Brain microvascular endothelial cell (primary cell): ENCODE data around the gene NRCAM.

Experiments
- DNase-seq: peaks from one replicate; pipeline ENCODE4 v3.0.0-alpha.2; 2020
- H3K27ac ChIP-seq: fragments of 250-450 bp; sonication (Bioruptor Pico); 2 replicates; pipeline ENCODE4 v1.5.1; 2020; ENCODE audit warnings: mild to moderate bottlenecking, moderate library complexity
- H3K27me3 ChIP-seq: fragments of 250-450 bp; sonication (Bioruptor Pico); replicated peaks from 2 replicates; pipeline ENCODE4 v1.5.1; 2020; ENCODE audit warnings: mild to moderate bottlenecking
- H3K36me3 ChIP-seq: fragments of 250-450 bp; sonication (Bioruptor Pico); replicated peaks from 2 replicates; pipeline ENCODE4 v1.5.1; 2020; ENCODE audit warnings: mild to moderate bottlenecking
- H3K4me3 ChIP-seq: 2 replicates; pipeline ENCODE4 v1.5.1; 2011; ENCODE audit warnings: low read depth, mild to moderate bottlenecking, control low read depth, low read length, moderate library complexity
- CTCF ChIP-seq: IDR thresholded peaks from 2 replicates; pipeline ENCODE4 v1.5.1; 2011; ENCODE audit warnings: low read depth, mild to moderate bottlenecking, moderate library complexity, low read length, control low read depth, inconsistent platforms; ENCODE audit errors: missing control alignments
- in situ Hi-C: cut with HindIII; loops from 2 replicates; pipeline ENCODE4 v1.10.0; 2017; ENCODE audit warnings: low sequenced_read_pairs, low pct_ligation_motif_present

NRCAM gene

GRCh38 chr7:108254259-108254658, 202.0 kb downstream of the NRCAM start:
- Histone ChIP-seq H3K4me3 (no peak overlapping the region), H3K36me3 (no peaks in the 10 kb centered on the region), H3K27me3 (no peaks in the 10 kb centered on the region), H3K27ac (no peak overlapping the region)
- in situ Hi-C loops = no loop called here
- DNase-seq = no peak
- no peak for TF ChIP-seq CTCF

- no peak overlapping the region for H3K4me3 ChIP-seq
- in situ Hi-C loops = no loop called here
- H3K36me3 ChIP-seq = no peaks in the 10 kb centered on the region
- no peak overlapping the region for H3K27ac ChIP-seq
- peak; percentile 54 for DNase-seq
- no peak for TF ChIP-seq CTCF
- no peaks in the 10 kb centered on the region for H3K27me3 ChIP-seq
Measured at GRCh38 chr7:108253275-108254044, 202.8 kb downstream of the NRCAM start.

DNA sequence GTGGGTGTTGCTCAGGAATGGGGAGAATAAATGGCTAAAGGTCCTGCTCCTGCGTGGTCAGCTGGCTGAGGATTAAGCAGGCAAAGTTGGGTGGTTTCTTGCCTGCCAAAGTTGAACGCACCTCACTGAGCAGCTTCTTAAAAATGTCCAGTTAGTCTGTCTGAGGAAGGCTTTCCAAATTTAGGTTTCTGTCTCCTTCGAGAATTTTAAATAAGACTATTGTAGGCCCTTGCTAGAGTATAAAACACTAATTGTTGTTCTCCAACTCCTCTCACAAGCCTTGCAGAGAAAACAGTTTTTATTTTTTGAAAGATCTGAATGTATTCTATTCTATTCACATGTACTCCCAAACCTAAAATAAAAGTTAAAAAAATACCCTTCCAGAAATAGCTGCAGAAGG, 204.1 kb downstream of the NRCAM start:
- no peak overlapping the region for H3K4me3 ChIP-seq
- in situ Hi-C loops = no loop called here

DNA sequence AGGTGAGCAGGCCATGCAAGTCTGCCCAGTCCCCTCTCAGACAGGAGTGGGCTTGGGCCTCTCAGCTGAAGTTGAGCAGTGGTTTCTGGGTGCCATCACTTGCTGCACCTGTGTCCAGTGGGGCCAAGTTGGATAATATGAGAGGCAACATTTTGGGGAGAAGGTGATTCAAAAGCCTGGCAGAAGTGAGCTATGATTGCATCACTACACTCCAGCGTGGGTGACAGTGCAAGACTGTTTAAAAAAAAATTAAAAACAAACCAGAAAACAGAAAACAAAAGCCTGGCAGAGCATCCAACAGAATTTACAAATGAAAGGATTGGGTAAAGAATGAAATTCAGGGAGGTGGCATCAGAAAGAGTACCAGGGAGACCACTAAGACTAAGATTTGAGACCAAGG, 204.5 kb downstream of the NRCAM start:
- Histone ChIP-seq H3K27ac (no peak overlapping the region), H3K4me3 (no peak overlapping the region), H3K36me3 (no peaks in the 10 kb centered on the region), H3K27me3 (no peaks in the 10 kb centered on the region)
- in situ Hi-C loops = no loop called here
- no peak for TF ChIP-seq CTCF
- no peak for DNase-seq

More for the DNA sequence above, 204.1 kb downstream of the NRCAM start:
- no peaks in the 10 kb centered on the region for H3K36me3 ChIP-seq
- H3K27me3 ChIP-seq = no peaks in the 10 kb centered on the region
- no peak for TF ChIP-seq CTCF
- DNase-seq = no peak
- H3K27ac ChIP-seq = no peak overlapping the region

DNA sequence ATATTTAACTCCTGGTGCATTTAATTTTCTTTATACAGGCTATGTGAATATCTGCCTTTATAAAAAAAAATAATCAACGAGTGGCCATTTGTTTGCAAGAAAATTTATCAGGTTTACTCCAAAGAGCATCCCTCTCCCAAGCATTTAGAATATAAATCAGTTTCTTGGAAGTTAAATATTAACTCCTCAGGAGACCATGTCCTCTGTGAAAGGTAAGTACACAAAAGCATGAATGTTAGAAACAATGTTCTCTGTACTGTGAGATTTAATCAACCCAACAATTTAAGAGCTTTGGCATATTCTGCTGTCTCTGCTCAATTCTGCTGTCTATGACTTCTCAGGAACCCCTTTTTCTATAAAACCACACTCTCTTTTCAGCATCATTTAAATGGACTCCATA, 206.8 kb downstream of the NRCAM start:
- DNase-seq = no peak
- no peak overlapping the region for H3K27ac ChIP-seq
- TF ChIP-seq CTCF = no peak
- no peaks in the 10 kb centered on the region for H3K36me3 ChIP-seq
- H3K27me3 ChIP-seq = no peaks in the 10 kb centered on the region
- H3K4me3 ChIP-seq = no peak overlapping the region
- in situ Hi-C loops = no loop called here

GRCh38 chr7:108248821-108249220, 207.4 kb downstream of the NRCAM start:
- DNase-seq = no peak
- Histone ChIP-seq H3K27me3 (no peaks in the 10 kb centered on the region), H3K27ac (no peak overlapping the region), H3K36me3 (no peaks in the 10 kb centered on the region), H3K4me3 (no peak overlapping the region)
- TF ChIP-seq CTCF = no peak
- in situ Hi-C loops = no loop called here
